Heart right ventricle (tissue), 16 donors: Measurements from ENCODE around the gene WDFY4. TPM values are rescaled to one million over a fixed set of nuclear protein-coding genes. Genes with fewer than 3 reads are reported as not detected.

Source experiments
- ATAC-seq, 8 donors: fragments of 200-7000 bp; cut with Tn5 transposase; one replicate each; pipeline ENCODE4 v1.9.1; 2020; ENCODE audit warnings: mild to moderate bottlenecking in 8 of 8, moderate library complexity in 8 of 8, moderate number of reproducible peaks in 1 of 8
- DNase-seq, 2 donors: peaks; one replicate each; pipeline ENCODE4 v3.0.0-alpha.2; 2020
- H3K27ac ChIP-seq, 10 donors: fragments of 200-600 bp; sonication (generic) in 2 of 10; one replicate each; pipeline versions ENCODE4 v1.5.0 to v1.8.0; 2020 to 2022; ENCODE audit warnings: mild to moderate bottlenecking in 3 of 10
- H3K27me3 ChIP-seq, 7 donors: fragments of 200-600 bp; one replicate each; pipeline ENCODE4 v1.8.0; 2021 to 2022; ENCODE audit warnings: mild to moderate bottlenecking in 2 of 7
- H3K36me3 ChIP-seq, 9 donors: fragments of 200-600 bp; sonication (generic) in 1 of 9; one replicate each; pipeline versions ENCODE4 v1.5.0 to v1.8.0; 2020 to 2022; ENCODE audit warnings: mild to moderate bottlenecking in 2 of 9
- H3K4me1 ChIP-seq, 9 donors: fragments of 200-600 bp; sonication (generic) in 1 of 9; one replicate each; pipeline versions ENCODE4 v1.5.0 to v1.8.0; 2020 to 2022; ENCODE audit warnings: mild to moderate bottlenecking in 4 of 9
- H3K4me3 ChIP-seq, 10 donors: fragments of 200-600 bp; sonication (generic) in 2 of 10; one replicate each; pipeline versions ENCODE4 v1.5.0 to v1.8.0; 2020 to 2022; ENCODE audit warnings: mild to moderate bottlenecking in 7 of 10, moderate library complexity in 2 of 10
- H3K9me3 ChIP-seq, 11 donors: fragments of 200-600 bp in 10 of 11; sonication (generic) in 2 of 11; one replicate each; pipeline versions ENCODE4 v1.5.0 to v1.8.0; 2013 to 2022; ENCODE audit warnings: mild to moderate bottlenecking in 2 of 11, control low read depth in 1 of 11, moderate library complexity in 1 of 11
- CTCF ChIP-seq, 9 donors: fragments of 200-600 bp; sonication (generic) in 2 of 9; IDR thresholded peaks; one replicate each; pipeline versions ENCODE4 v1.5.0 to v1.8.0; 2021 to 2022; ENCODE audit warnings: antibody characterized with exemption in 9 of 9, mild to moderate bottlenecking in 5 of 9, moderate library complexity in 1 of 9
- WGBS, 2 donors: extraction: QIAGEN DNeasy Blood & Tissue Kit; methylation state at CpG; one replicate each; pipeline ENCODE4 v1.1.7; 2013; ENCODE audit warnings: inconsistent platforms in 1 of 2; 5-methylcytosine and 5-hydroxymethylcytosine counted together
- intact Hi-C, 10 donors: fragments of 100-400 bp; cut with DNase I; formaldehyde crosslinking; loops; one replicate each; pipeline versions ENCODE4 v1.11.1 to v1.14.2; 2022
- polyA plus RNA-seq, 2 donors: library from polyadenylated mRNA; stranded (reverse); fragments of 200-250 nt; gene quantifications; one replicate each; pipeline ENCODE4 v1.2.3, GENCODE V29; 2013
- total RNA-seq, 10 donors: library from RNA; stranded (reverse); fragmentation: NEBNext Ultra II Directional in 3 of 10; extraction: Animal tissue kit (Norgen Biotek cat#: 25700) in 3 of 10; gene quantifications; one replicate each; pipeline versions ENCODE4 v1.2.1 to v1.2.4, GENCODE V29; 2021 to 2023
- donor health status: Arrhythmogenic right ventricular cardiomyopathy.
- donor health status: ischemic (EF 13 %, LVEDD 7.1; RV severe dilation, severe dysfunction).
- donor health status: healthy with polysubstance abuse.
- donor health status: DM: no; HTN: yes; CAD: no.
- donor health status: DM: no; HTN: no; CAD: no.
- donor health status: ischemic (EF 25% LVEDD 6.9; RV normal size, moderate dysfunction).
- donor health status: ischemic (EF 25% LVEDD 5.7; RV mildly dilated, moderate dysfunction).
- donor health status: healthy.
- donor health status: DM: yes; HTN: yes; CAD: no.
- donor health status: Ischemic cardiomyopathy.
- donor health status: ischemic (EF 35%, LVEDD 5.7; RV mildly dilated, moderate dysfunction).
- donor health status: nonischemic (EF 11% LVEDD 7.7; RV severe dilation, severe dysfunction).
- donor health status: DM: yes; HTN: yes; CAD: no.
- donor health status: PGD.
- donor health status: ischemic (EF 29% LVEDD 5.4; RV normal size, mild dysfunction).
- donor health status: nonischemic (EF 23%, LVEDD 6.1; RV moderate dilation, normal function).

WDFY4 gene
- total and polyA plus RNA-seq, 12 donors, result 0.59 to 7.4 (median 0.92) TPM

GRCh38 chr10:48798481-48799254, 114.0 kb downstream of the WDFY4 start:
- DNase-seq, result no peak
- no peak for ATAC-seq
- TF ChIP-seq CTCF (IDR thresholded peaks at IDR 0.05), result no peak
- Histone ChIP-seq H3K27me3 (no peaks in the 10 kb centered on the region), H3K27ac (peak overlapping the region in 5 of 10 donors; percentile 16 to 90 (median 29)), H3K9me3 (no peaks in the 10 kb centered on the region), H3K36me3 (no peaks in the 10 kb centered on the region), H3K4me3 (no peak overlapping the region), H3K4me1 (peaks cover 3 to 46% (median 19%) of the 10 kb centered on the region in 9 donors)
- intact Hi-C loops, result no loop called here
- 82 to 88% methylated on average over 5 of the region's 5 CpGs for WGBS, 2 donors

GRCh38 chr10:48799341-48800006, 114.8 kb downstream of the WDFY4 start:
- ATAC-seq (peak in 2 of 8 donors; percentile 26 to 27), DNase-seq (no peak)
- WGBS, 2 donors, result 89 to 95% methylated on average over 17 of the region's 17 CpGs
- no peaks in the 10 kb centered on the region for H3K36me3 ChIP-seq
- intact Hi-C loops, result no loop called here
- H3K4me1 ChIP-seq, result peaks cover 4 to 54% (median 26%) of the 10 kb centered on the region in 9 donors
- no peak for TF ChIP-seq CTCF (IDR thresholded peaks at IDR 0.05)
- peak overlapping the region in 8 of 10 donors; percentile 46 to 90 (median 82) for H3K27ac ChIP-seq
- H3K4me3 ChIP-seq, result no peak overlapping the region
- H3K9me3 ChIP-seq, result no peaks in the 10 kb centered on the region
- H3K27me3 ChIP-seq, result no peaks in the 10 kb centered on the region

GRCh38 chr10:48800007-48800675, 115.5 kb downstream of the WDFY4 start:
- H3K36me3 ChIP-seq, result no peaks in the 10 kb centered on the region
- no peak for TF ChIP-seq CTCF (IDR thresholded peaks at IDR 0.05)
- WGBS, 2 donors, result 81 to 87% methylated on average over 12 of the region's 12 CpGs
- no peaks in the 10 kb centered on the region for H3K9me3 ChIP-seq
- intact Hi-C loops, result no loop called here
- ATAC-seq, result peak in 7 of 8 donors; percentile 54 to 73 (median 57)
- H3K27ac ChIP-seq, result peak overlapping the region; percentile 38 to 90 (median 80)
- H3K27me3 ChIP-seq, result no peaks in the 10 kb centered on the region
- peaks cover 9 to 61% (median 32%) of the 10 kb centered on the region in 9 donors for H3K4me1 ChIP-seq
- no peak for DNase-seq
- no peak overlapping the region for H3K4me3 ChIP-seq

GRCh38 chr10:48801001-48801421, 116.3 kb downstream of the WDFY4 start:
- intact Hi-C loops, result no loop called here
- Histone ChIP-seq H3K27me3 (no peaks in the 10 kb centered on the region), H3K4me3 (no peak overlapping the region), H3K27ac (peak overlapping the region; percentile 38 to 90 (median 80)), H3K36me3 (no peaks in the 10 kb centered on the region), H3K4me1 (peaks cover 13 to 69% (median 38%) of the 10 kb centered on the region in 9 donors), H3K9me3 (no peaks in the 10 kb centered on the region)
- ATAC-seq (peak in 7 of 8 donors; percentile 22 to 79 (median 72)), DNase-seq (no peak)
- TF ChIP-seq CTCF (IDR thresholded peaks at IDR 0.05), result no peak
